IMR-90 (cell line): ENCODE results near the gene PLD1. TPM values are rescaled to one million over a fixed set of nuclear protein-coding genes. Genes with fewer than 3 reads are reported as not detected.

ENCODE experiments used
- ATAC-seq: fragments of 200-7000 bp; cut with Tn5 transposase; 2 replicates; pipeline ENCODE4 v1.9.1; 2020; ENCODE audit warnings: low read depth, mild to moderate bottlenecking, moderate library complexity
- BruUV-seq: library from RNA; stranded (reverse); fragments of 400-500 nt; replicated peaks from 2 replicates; lab custom pipeline; 2021; lab: Mats Ljungman, UMichigan
- CTCF ChIA-PET: fragments of 300-600 bp; formaldehyde crosslinking; extraction: SDS; loops from one replicate; lab custom pipeline; 2021; ENCODE audit warnings: antibody characterized with exemption; lab: Yijun Ruan, JAX
- POLR2A ChIA-PET: fragments of 300-600 bp; sonication (Branson Sonifier 250); formaldehyde crosslinking; loops from one replicate; lab custom pipeline; 2022; ENCODE audit warnings: antibody characterized with exemption; ENCODE audit not compliant: unreplicated experiment; lab: Charles Lee
- DNase-seq: peaks from one replicate; pipeline ENCODE4 v3.0.0; 2013
- H2AFZ ChIP-seq: replicated peaks from 2 replicates; pipeline ENCODE3; 2013; ENCODE audit warnings: low read length, mild to moderate bottlenecking; ENCODE audit not compliant: poor library complexity
- H2AK5ac ChIP-seq: 2 replicates; pipeline ENCODE4 v1.6.1; 2013; ENCODE audit warnings: low read depth, low read length, inconsistent platforms
- H2AK9ac ChIP-seq: replicated peaks from 2 replicates; pipeline ENCODE3; 2013; ENCODE audit warnings: mild to moderate bottlenecking, low read depth, low read length, moderate library complexity; ENCODE audit not compliant: poor library complexity
- H2BK120ac ChIP-seq: 2 replicates; pipeline ENCODE4 v1.6.1; 2013; ENCODE audit warnings: low read depth, low read length, inconsistent platforms
- H2BK15ac ChIP-seq: 3 replicates; pipeline ENCODE4 v1.6.1; 2013; ENCODE audit warnings: low read depth, low read length, inconsistent platforms
- H2BK20ac ChIP-seq: 2 replicates; pipeline ENCODE4 v1.6.1; 2013; ENCODE audit warnings: low read depth, mild to moderate bottlenecking, inconsistent platforms, low read length, moderate library complexity
- H2BK5ac ChIP-seq: 2 replicates; pipeline ENCODE4 v1.6.1; 2013; ENCODE audit warnings: mild to moderate bottlenecking, low read depth, low read length, inconsistent platforms; ENCODE audit not compliant: poor library complexity, severe bottlenecking
- H3K14ac ChIP-seq: replicated peaks from 2 replicates; pipeline ENCODE4 v1.6.1; 2013; ENCODE audit warnings: low read depth, low read length, inconsistent platforms
- H3K18ac ChIP-seq: 2 replicates; pipeline ENCODE4 v1.6.1; 2013; ENCODE audit warnings: low read depth, low read length, control low read depth
- H3K23ac ChIP-seq: 2 replicates; pipeline ENCODE4 v1.6.1; 2013; ENCODE audit warnings: low read depth, low read length, inconsistent platforms
- H3K27ac ChIP-seq: 2 replicates; pipeline ENCODE4 v1.5.1; 2013; ENCODE audit warnings: mild to moderate bottlenecking, control low read depth, low read length; ENCODE audit not compliant: insufficient read depth
- H3K27me3 ChIP-seq: 2 replicates; pipeline ENCODE4 v1.6.1; 2013; ENCODE audit warnings: low read length; ENCODE audit not compliant: control insufficient read depth, insufficient read depth
- H3K36me3 ChIP-seq: 2 replicates; pipeline ENCODE4 v1.6.1; 2013; ENCODE audit warnings: low read length, mixed read lengths; ENCODE audit not compliant: control insufficient read depth, insufficient read depth
- H3K4ac ChIP-seq: 2 replicates; pipeline ENCODE4 v1.6.1; 2013; ENCODE audit warnings: low read depth, low read length, inconsistent platforms
- H3K4me1 ChIP-seq: 2 replicates; pipeline ENCODE4 v1.6.1; 2013; ENCODE audit warnings: low read length, mixed read lengths; ENCODE audit not compliant: control insufficient read depth, insufficient read depth
- H3K4me2 ChIP-seq: 2 replicates; pipeline ENCODE4 v1.6.1; 2013; ENCODE audit warnings: low read depth, mild to moderate bottlenecking, control low read depth, low read length, moderate library complexity
- H3K4me3 ChIP-seq: 2 replicates; pipeline ENCODE4 v1.5.1; 2013; ENCODE audit warnings: low read depth, mild to moderate bottlenecking, control low read depth, low read length, moderate library complexity; ENCODE audit not compliant: insufficient read depth
- H3K56ac ChIP-seq: 2 replicates; pipeline ENCODE4 v1.6.1; 2013; ENCODE audit warnings: low read length, inconsistent platforms; ENCODE audit not compliant: insufficient read depth; ENCODE audit errors: extremely low read depth
- H3K79me1 ChIP-seq, 2 experiments: 2 replicates each; pipeline ENCODE4 v1.6.1; 2013; ENCODE audit warnings: low read length in 2 of 2, inconsistent platforms in 1 of 2, low read depth in 1 of 2
- H3K9ac ChIP-seq: 2 replicates; pipeline ENCODE4 v1.6.1; 2013; ENCODE audit warnings: low read depth, low read length, control low read depth
- H3K9me1 ChIP-seq: 2 replicates; pipeline ENCODE4 v1.6.1; 2013; ENCODE audit warnings: low read length, inconsistent platforms; ENCODE audit not compliant: insufficient read depth
- H3K9me3 ChIP-seq: 2 replicates; pipeline ENCODE4 v1.6.1; 2013; ENCODE audit warnings: low read length; ENCODE audit not compliant: control insufficient read depth, insufficient read depth
- H4K20me1 ChIP-seq: 2 replicates; pipeline ENCODE4 v1.6.1; 2013; ENCODE audit warnings: low read length, inconsistent platforms; ENCODE audit not compliant: insufficient read depth
- H4K5ac ChIP-seq: 2 replicates; pipeline ENCODE4 v1.6.1; 2013; ENCODE audit warnings: mild to moderate bottlenecking, low read depth, low read length, control low read depth
- H4K8ac ChIP-seq, 2 experiments: 2 replicates each; pipeline ENCODE4 v1.6.1; 2013; ENCODE audit warnings: low read depth in 2 of 2, low read length in 2 of 2, control low read depth in 1 of 2, inconsistent platforms in 1 of 2
- H4K91ac ChIP-seq: 2 replicates; pipeline ENCODE4 v1.6.1; 2013; ENCODE audit warnings: low read depth, low read length, inconsistent platforms; ENCODE audit not compliant: insufficient read depth
- BHLHE40 ChIP-seq: fragments of 150-350 bp; IDR thresholded peaks from 2 replicates; pipeline ENCODE4 v1.6.1; 2016; ENCODE audit warnings: mild to moderate bottlenecking, low read depth, low read length
- CHD1 ChIP-seq: IDR thresholded peaks from 2 replicates; pipeline ENCODE4 v1.6.1; 2012; ENCODE audit warnings: low read depth, low read length, improper control_type of control experiment
- FOS ChIP-seq: fragments of 150-350 bp; IDR thresholded peaks from 2 replicates; pipeline ENCODE4 v1.6.1; 2016; ENCODE audit warnings: low read depth, low read length
- MAFK ChIP-seq: IDR thresholded peaks from 2 replicates; pipeline ENCODE4 v1.6.1; 2012; ENCODE audit warnings: low read depth, low read length, improper control_type of control experiment
- MAZ ChIP-seq: IDR thresholded peaks from 2 replicates; pipeline ENCODE4 v1.6.1; 2012; ENCODE audit warnings: low read depth, mild to moderate bottlenecking, low read length, improper control_type of control experiment, moderate library complexity, borderline replicate concordance
- MXI1 ChIP-seq: IDR thresholded peaks from 2 replicates; pipeline ENCODE4 v1.6.1; 2012; ENCODE audit warnings: low read depth, mild to moderate bottlenecking, low read length, moderate library complexity, borderline replicate concordance
- NFE2L2 ChIP-seq: fragments of 150-350 bp; IDR thresholded peaks from 2 replicates; pipeline ENCODE4 v1.6.1; 2016; ENCODE audit warnings: low read depth, mild to moderate bottlenecking, low read length
- POLR2A ChIP-seq: IDR thresholded peaks from 2 replicates; pipeline ENCODE4 v1.6.1; 2012; ENCODE audit warnings: mild to moderate bottlenecking, low read depth, low read length
- RAD21 ChIP-seq: IDR thresholded peaks from 2 replicates; pipeline ENCODE4 v1.6.1; 2012; ENCODE audit warnings: low read length, improper control_type of control experiment
- RCOR1 ChIP-seq: IDR thresholded peaks from 2 replicates; pipeline ENCODE4 v1.6.1; 2012; ENCODE audit warnings: mild to moderate bottlenecking, low read length, improper control_type of control experiment; ENCODE audit not compliant: insufficient replicate concordance
- RFX5 ChIP-seq: IDR thresholded peaks from 2 replicates; pipeline ENCODE4 v1.8.0; 2012; ENCODE audit warnings: low read depth, mild to moderate bottlenecking, low read length, moderate library complexity
- SMC3 ChIP-seq: fragments of 150-350 bp; IDR thresholded peaks from 2 replicates; pipeline ENCODE4 v1.6.1; 2016; ENCODE audit warnings: low read depth, mild to moderate bottlenecking, antibody characterized with exemption, low read length, moderate library complexity
- USF2 ChIP-seq: fragments of 150-350 bp; IDR thresholded peaks from 2 replicates; pipeline ENCODE4 v1.6.1; 2017; ENCODE audit warnings: mild to moderate bottlenecking, antibody characterized with exemption, low read length, low read depth
- WGBS, 2 experiments: methylation state at CpG; one replicate each; pipeline versions ENCODE4 v1.1.5 to v1.1.7; 2013; ENCODE audit warnings: missing lambda C conversion rate in 2 of 2; ENCODE audit not compliant: insufficient read length in 1 of 2; ENCODE audit errors: extremely low coverage in 2 of 2; 5-methylcytosine and 5-hydroxymethylcytosine counted together
- dilution Hi-C: fragments of 300-500 bp; cut with HindIII; formaldehyde crosslinking; loops from one replicate; pipeline ENCODE4 v1.14.3; 2018; ENCODE audit warnings: low sequenced_read_pairs; ENCODE audit not compliant: unreplicated experiment
- in situ Hi-C: fragments of 300-500 bp; cut with MboI; formaldehyde crosslinking; loops from 3 replicates; pipeline ENCODE4 v1.14.3; 2019; ENCODE audit warnings: low sequenced_read_pairs, inconsistent platforms, mixed read lengths
- intact Hi-C: fragments of 100-400 bp; cut with micrococcal nuclease; formaldehyde crosslinking; loops from 2 replicates; pipeline ENCODE4 v1.10.0; 2022
- polyA plus RNA-seq, 3 experiments: library from polyadenylated mRNA; depleted of rRNA; stranded (reverse); fragments of >200 nt; gene quantifications; 2 replicates each; pipeline ENCODE4 v1.2.3, GENCODE V29; 2012; ENCODE audit warnings: low replicate concordance in 1 of 3
- total RNA-seq: library from RNA; depleted of rRNA; stranded (reverse); fragments of >200 nt; gene quantifications from 2 replicates; pipeline ENCODE4 v1.2.3, GENCODE V29; 2012
- TF ChIP-seq, protein P1 (sequence below): conservative IDR thresholded peaks from 2 replicates; pipeline ENCODE4 v1.5.1; 2012; ENCODE audit warnings: mild to moderate bottlenecking, low read depth, low read length, improper control_type of control experiment
- TF ChIP-seq, protein P2 (sequence below): fragments of 150-350 bp; IDR thresholded peaks from 2 replicates; pipeline ENCODE4 v1.6.1; 2016; ENCODE audit warnings: low read depth, mild to moderate bottlenecking, low read length, moderate library complexity, borderline replicate concordance

PLD1 gene
- total and polyA plus RNA-seq, 2 of the 4 experiments (the other 2 are of a cell fraction), result 3.3 to 9.7 TPM

- DNase-seq (peak; percentile 94), ATAC-seq (peak; percentile 88)
- no peak overlapping the region for H3K56ac ChIP-seq
- H3K9ac ChIP-seq, result no peak overlapping the region
- CTCF ChIA-PET, result interaction anchor here (0.6 to 0.8 kb wide), 3 partner anchors 48 to 360 kb away, joined by 3 to 5 read pairs (median 4); no protein-coding TSS in a partner anchor
- dilution Hi-C loops, result no loop called here
- no peak overlapping the region for H3K23ac ChIP-seq
- peaks cover 3% of the 10 kb centered on the region; the same call in 1 of the 2 replicates for H4K20me1 ChIP-seq
- H2AFZ ChIP-seq, result no peak overlapping the region
- no peak overlapping the region for H3K14ac ChIP-seq
- no peak overlapping the region for H2BK15ac ChIP-seq
- peak overlapping the region; percentile 94 for H2BK5ac ChIP-seq
- in situ Hi-C loops, result no loop called here
- H3K4me3 ChIP-seq, result no peak overlapping the region
- H3K18ac ChIP-seq, result no peak overlapping the region; the same call in 1 of the 2 replicates
- peaks cover 3% of the 10 kb centered on the region; the same call in 1 of the 2 replicates for H3K9me1 ChIP-seq
- WGBS, 2 experiments, result no CpG with 5 or more reads among the region's 4 CpGs
- peaks cover 4% of the 10 kb centered on the region; the same call in 1 of the 2 replicates for H3K9me3 ChIP-seq
- H2BK120ac ChIP-seq, result no peak overlapping the region
- H3K79me1 ChIP-seq, result peaks cover 9 to 19% of the 10 kb centered on the region in 2 experiments; a peak in 3 of 4 replicates
- no peak overlapping the region for H3K27ac ChIP-seq
- H3K4ac ChIP-seq, result no peak overlapping the region
- intact Hi-C loops, result loop anchor here (5.0 kb wide), 1 partner anchor 51 kb away; no protein-coding TSS in a partner anchor
- H2AK9ac ChIP-seq, result no peak overlapping the region
- H2BK20ac ChIP-seq, result no peak overlapping the region
- H3K27me3 ChIP-seq, result no peaks in the 10 kb centered on the region
- POLR2A ChIA-PET, result interaction anchor here (0.8 kb wide), 1 partner anchor 28 kb away, joined by 4 read pairs; no protein-coding TSS in a partner anchor
- peaks cover 9% of the 10 kb centered on the region for H3K4me1 ChIP-seq
- H4K91ac ChIP-seq, result no peak overlapping the region
- H4K5ac ChIP-seq, result no peak overlapping the region; the same call in 1 of the 2 replicates
- H3K36me3 ChIP-seq, result no peaks in the 10 kb centered on the region
- peak overlapping the region; percentile 55; the same call in 1 of the 2 replicates for H3K4me2 ChIP-seq
- BruUV-seq, result no TSS peak
- no peak overlapping the region for H4K8ac ChIP-seq
- H2AK5ac ChIP-seq, result no peak overlapping the region
- TF ChIP-seq MXI1, result no peak
- TF ChIP-seq NFE2L2, result no peak
- no peak for TF ChIP-seq POLR2A
- TF ChIP-seq USF2, result no peak
- TF ChIP-seq RFX5, result no peak
- TF ChIP-seq CHD1, result no peak
- peak; percentile 69 for TF ChIP-seq RCOR1
- TF ChIP-seq, protein P1, sequence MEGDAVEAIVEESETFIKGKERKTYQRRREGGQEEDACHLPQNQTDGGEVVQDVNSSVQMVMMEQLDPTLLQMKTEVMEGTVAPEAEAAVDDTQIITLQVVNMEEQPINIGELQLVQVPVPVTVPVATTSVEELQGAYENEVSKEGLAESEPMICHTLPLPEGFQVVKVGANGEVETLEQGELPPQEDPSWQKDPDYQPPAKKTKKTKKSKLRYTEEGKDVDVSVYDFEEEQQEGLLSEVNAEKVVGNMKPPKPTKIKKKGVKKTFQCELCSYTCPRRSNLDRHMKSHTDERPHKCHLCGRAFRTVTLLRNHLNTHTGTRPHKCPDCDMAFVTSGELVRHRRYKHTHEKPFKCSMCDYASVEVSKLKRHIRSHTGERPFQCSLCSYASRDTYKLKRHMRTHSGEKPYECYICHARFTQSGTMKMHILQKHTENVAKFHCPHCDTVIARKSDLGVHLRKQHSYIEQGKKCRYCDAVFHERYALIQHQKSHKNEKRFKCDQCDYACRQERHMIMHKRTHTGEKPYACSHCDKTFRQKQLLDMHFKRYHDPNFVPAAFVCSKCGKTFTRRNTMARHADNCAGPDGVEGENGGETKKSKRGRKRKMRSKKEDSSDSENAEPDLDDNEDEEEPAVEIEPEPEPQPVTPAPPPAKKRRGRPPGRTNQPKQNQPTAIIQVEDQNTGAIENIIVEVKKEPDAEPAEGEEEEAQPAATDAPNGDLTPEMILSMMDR, result no peak
- 0 out of 2 replicates have a peak, but pooled peaks have one; percentile 30 for TF ChIP-seq FOS
- TF ChIP-seq BHLHE40, result 0 out of 2 replicates have a peak, but pooled peaks have one; percentile 39
- no peak for TF ChIP-seq RAD21
- TF ChIP-seq, protein P2, sequence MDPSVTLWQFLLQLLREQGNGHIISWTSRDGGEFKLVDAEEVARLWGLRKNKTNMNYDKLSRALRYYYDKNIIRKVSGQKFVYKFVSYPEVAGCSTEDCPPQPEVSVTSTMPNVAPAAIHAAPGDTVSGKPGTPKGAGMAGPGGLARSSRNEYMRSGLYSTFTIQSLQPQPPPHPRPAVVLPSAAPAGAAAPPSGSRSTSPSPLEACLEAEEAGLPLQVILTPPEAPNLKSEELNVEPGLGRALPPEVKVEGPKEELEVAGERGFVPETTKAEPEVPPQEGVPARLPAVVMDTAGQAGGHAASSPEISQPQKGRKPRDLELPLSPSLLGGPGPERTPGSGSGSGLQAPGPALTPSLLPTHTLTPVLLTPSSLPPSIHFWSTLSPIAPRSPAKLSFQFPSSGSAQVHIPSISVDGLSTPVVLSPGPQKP, result no peak
- TF ChIP-seq MAZ, result no peak
- no peak; the same call in 1 of the 2 replicates for TF ChIP-seq SMC3
- no peak for TF ChIP-seq MAFK
These were observed 28.6 kb downstream of the PLD1 start for GRCh38 chr3:171781711-171782127.
